ENCODE data around the gene GAL3ST1. TPM values are rescaled to one million over a fixed set of nuclear protein-coding genes. Genes with fewer than 3 reads are reported as not detected.
A peak's percentile ranks its signal among the peaks of the same experiment; 100 is the strongest.
"Not testable (repeated sequence)": the region's sequence is repeated elsewhere in the genome, so short reads cannot be mapped to it uniquely, and the experiment has no call there.

The GAL3ST1 gene
- total RNA-seq: 1.2 TPM

- FAIRE-seq (no peak), DNase-seq (ENCODE audit: low spot score in 2 of 2) (peak; percentile 79 to 90)
These were observed at the start of gene GAL3ST1 for GRCh38 chr22:30574095-30574981. TSS of gene GAL3ST1 (minus strand) at chr22:30574665. CDS start at chr22:30557392, 17,273 bp downstream.

DNA sequence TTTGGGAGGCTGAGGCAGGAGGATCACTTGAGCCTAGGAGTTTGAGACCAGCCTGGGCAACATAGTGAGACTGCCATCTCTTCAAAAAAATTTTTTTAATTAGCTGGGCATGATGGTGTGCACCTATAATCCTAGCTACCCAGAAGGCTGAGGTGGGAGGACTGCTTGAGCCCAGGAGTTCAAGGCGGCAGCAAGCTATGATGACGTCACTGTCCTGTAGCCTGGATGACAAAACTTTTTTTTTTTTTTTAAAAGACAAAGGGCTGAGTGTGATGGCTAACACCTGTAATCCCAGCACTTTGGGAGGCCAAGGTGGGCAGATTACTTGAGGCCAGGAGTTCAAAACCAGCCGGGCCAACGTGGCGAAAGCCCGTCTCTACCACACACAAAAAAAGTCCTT, 45.4 kb upstream of the GAL3ST1 start:
- DNase-seq (ENCODE audit: low spot score in 2 of 2); FAIRE-seq: not testable (repeated sequence)

- no peak for DNase-seq (ENCODE audit: low spot score in 2 of 2)
- no peak for FAIRE-seq
These were observed 43.4 kb upstream of the GAL3ST1 start for GRCh38 chr22:30617819-30618218.

DNA sequence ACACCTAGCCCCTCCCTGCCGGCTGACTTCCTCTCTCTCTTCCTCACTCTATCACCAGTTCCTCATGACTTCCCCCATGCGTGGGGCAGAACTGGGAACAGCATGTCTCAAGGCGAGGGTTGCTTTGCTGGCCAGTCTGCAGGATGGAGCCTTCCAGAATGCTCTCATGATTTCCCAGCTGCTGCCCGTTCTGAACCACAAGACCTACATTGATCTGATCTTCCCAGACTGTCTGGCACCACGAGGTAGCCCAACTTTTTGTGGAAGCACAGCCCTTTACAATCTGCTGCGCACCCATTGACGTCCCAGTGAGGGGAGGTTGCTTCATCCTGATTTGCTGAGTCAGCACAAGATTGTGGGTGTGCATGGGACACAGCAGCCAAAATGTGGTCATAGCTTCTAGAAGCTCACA, 41.1 kb upstream of the GAL3ST1 start:
- DNase-seq (ENCODE audit: low spot score in 2 of 2) (no peak), FAIRE-seq (no peak)

- DNase-seq (ENCODE audit: low spot score in 2 of 2) (no peak), FAIRE-seq (no peak)
These were observed 40.4 kb upstream of the GAL3ST1 start for GRCh38 chr22:30614879-30615278.

DNA sequence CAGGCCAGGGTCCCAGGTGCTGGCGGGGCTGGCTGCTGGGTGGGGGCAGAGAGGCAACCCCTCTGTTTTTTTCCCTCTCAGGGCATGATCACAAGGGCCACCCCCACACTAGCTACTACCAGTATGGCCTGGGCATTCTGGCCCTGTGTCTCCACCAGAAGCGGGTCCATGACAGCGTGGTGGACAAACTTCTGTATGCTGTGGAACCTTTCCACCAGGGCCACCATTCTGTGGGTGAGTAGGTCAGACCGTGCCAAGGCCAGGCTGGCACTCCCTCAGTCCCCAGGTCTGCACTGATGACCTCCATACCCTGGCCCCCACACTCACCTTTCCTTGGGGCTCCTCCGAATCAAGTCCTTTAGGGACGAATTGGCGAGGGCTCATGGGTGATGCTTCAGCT, 39.8 kb upstream of the GAL3ST1 start:
- FAIRE-seq (no peak), DNase-seq (ENCODE audit: low spot score in 2 of 2) (no peak)

DNA sequence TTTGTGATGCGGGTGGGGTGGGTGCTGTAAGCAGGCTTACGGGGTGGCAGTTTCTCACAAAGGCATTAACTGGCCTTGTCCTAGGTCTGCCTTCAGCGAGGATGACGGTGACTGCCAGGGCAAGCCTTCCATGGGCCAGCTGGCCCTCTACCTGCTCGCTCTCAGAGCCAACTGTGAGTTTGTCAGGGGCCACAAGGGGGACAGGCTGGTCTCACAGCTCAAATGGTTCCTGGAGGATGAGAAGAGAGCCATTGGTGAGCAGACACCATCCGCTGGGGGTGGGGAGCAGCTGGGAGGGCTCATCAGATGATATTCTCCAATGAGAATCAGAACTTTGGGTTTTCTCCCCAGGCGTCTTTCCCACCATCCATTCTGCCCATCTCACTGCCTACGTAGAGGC, 38.3 kb upstream of the GAL3ST1 start:
- no peak for FAIRE-seq
- no peak for DNase-seq (ENCODE audit: low spot score in 2 of 2)

GRCh38 chr22:30611197-30611596, 36.7 kb upstream of the GAL3ST1 start:
- FAIRE-seq (no peak), DNase-seq (ENCODE audit: low spot score in 2 of 2) (no peak)

GRCh38 chr22:30610299-30610698, 35.8 kb upstream of the GAL3ST1 start:
- FAIRE-seq: no peak
- no peak for DNase-seq (ENCODE audit: low spot score in 2 of 2)

GRCh38 chr22:30609260-30610185, 35.1 kb upstream of the GAL3ST1 start:
- FAIRE-seq: no peak
- DNase-seq (ENCODE audit: low spot score in 2 of 2): peak in 1 of 2 donors; percentile 56

- no peak for DNase-seq (ENCODE audit: low spot score in 2 of 2)
- no peak for FAIRE-seq
These were observed 33.5 kb upstream of the GAL3ST1 start for GRCh38 chr22:30607939-30608338.

DNA sequence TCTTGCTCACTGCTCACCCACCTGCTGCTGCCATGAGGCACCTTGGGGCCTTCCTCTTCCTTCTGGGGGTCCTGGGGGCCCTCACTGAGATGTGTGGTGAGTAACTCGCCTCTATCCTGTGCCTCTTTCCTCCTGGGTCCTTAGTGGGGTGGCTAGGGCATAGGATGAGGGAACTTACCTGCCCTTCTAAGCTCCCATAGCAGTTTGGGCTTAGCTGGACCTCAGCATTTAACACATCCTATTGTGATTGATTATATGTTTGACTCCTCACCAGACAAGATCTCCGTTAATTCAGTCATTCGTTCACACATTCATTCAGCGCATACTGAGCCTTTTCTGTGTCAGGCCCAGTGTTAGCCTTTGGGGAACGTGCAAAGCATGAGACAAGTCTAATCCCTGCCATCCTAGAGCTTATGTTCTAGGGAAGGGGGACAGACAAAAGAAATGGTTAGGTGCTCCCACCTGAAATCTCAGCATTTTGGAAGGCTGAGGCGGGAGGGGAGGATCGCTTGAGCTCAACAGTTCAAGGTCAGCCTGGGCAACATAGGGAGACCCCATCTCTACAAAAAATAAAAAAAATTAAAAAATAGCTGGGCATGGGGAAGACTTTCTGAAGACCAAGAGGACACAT, 33.0 kb upstream of the GAL3ST1 start:
- FAIRE-seq (no peak), DNase-seq (ENCODE audit: low spot score in 2 of 2) (no peak)

- FAIRE-seq: no peak
These were observed 32.2 kb upstream of the GAL3ST1 start, which contains the start of gene TCN2 for GRCh38 chr22:30606455-30607299. TSS of gene TCN2 (plus strand) at chr22:30607174. CDS start at chr22:30607332, 158 bp downstream.

GRCh38 chr22:30605449-30606110, 31.1 kb upstream of the GAL3ST1 start:
- peak in 1 of 2 donors; percentile 38 for DNase-seq (ENCODE audit: low spot score in 2 of 2)
- FAIRE-seq: no peak

More at GRCh38 chr22:30606455-30607299, 32.2 kb upstream of the GAL3ST1 start, which contains the start of gene TCN2:
- DNase-seq (ENCODE audit: low spot score in 2 of 2): peak; percentile 72

GRCh38 chr22:30604723-30605122, 30.3 kb upstream of the GAL3ST1 start:
- FAIRE-seq (no peak), DNase-seq (ENCODE audit: low spot score in 2 of 2) (no peak)

DNA sequence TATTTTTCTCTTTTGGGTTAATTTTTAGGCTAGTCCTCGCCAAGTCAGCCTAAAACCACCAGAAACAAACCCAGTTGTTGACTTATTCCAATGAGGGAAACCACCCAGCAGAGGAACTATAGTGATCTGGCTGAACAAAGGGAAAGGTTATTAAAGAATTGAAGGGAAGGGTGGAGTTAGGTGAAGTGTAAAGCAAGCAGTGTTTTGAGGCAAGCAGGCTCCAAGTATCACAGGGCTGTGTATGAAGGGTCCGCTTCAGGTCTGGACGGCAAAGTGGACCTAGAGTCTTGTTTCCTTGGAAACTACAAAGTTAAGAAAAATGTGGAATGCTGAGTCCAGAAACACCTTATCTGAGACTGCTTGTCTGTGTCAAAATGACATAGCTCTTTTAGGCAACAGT, 29.3 kb upstream of the GAL3ST1 start:
- no peak for FAIRE-seq
- no peak for DNase-seq (ENCODE audit: low spot score in 2 of 2)

DNA sequence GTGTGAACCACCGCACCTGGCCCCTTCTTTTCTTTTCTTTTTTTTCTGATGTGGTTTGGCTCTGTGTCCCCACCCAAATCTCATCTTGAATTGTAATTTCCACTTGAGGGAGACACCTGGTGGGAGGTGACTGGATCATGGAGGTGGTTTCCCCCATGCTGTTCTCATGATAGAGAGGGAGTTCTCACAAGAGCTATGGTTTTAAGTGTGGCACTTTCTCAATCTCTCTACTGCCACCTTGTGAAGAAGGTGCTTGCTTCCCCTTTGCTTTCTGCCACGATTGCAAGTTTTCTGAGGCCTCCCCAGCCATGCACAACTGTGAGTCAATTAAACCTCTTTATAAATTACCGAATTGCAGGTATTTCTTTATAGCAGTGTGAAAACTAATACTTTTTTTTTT, 27.6 kb upstream of the GAL3ST1 start:
- FAIRE-seq (no peak), DNase-seq (ENCODE audit: low spot score in 2 of 2) (no peak)

- FAIRE-seq (no peak), DNase-seq (ENCODE audit: low spot score in 2 of 2) (no peak)
These were observed 27.0 kb upstream of the GAL3ST1 start for GRCh38 chr22:30601464-30601863.

DNA sequence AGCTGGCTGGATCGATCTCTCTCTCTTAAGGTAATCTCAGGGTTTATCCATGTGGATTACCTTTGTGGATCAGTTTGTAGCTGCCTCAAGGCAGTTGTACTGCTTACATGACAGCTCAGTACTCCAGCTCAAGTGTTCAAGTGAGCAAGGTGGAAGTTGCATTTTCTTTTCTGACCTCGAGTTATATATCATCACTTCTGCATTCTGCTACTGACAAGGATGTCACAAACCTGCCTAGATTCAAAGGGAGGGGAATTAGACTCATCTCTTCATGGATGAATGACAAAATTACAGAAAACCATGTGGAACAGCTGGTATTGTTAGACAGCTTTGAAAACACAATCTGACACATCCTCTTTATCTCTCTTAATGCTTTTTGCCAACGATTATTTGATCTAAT, 26.5 kb upstream of the GAL3ST1 start:
- DNase-seq (ENCODE audit: low spot score in 2 of 2): no peak

More for the DNA sequence above, 26.5 kb upstream of the GAL3ST1 start:
- no peak for FAIRE-seq

Measured in frontal cortex (tissue), 4 donors.